Retina (tissue), 1 donor: ENCODE measurements around the gene RAB11FIP4.
"Not testable (repeated sequence)": the region's sequence is repeated elsewhere in the genome, so short reads cannot be mapped to it uniquely, and the experiment has no call there.

Experiments used
- DNase-seq: peaks from one replicate; pipeline ENCODE4 v3.0.0-alpha.2; 2016

Gene RAB11FIP4, protein sequence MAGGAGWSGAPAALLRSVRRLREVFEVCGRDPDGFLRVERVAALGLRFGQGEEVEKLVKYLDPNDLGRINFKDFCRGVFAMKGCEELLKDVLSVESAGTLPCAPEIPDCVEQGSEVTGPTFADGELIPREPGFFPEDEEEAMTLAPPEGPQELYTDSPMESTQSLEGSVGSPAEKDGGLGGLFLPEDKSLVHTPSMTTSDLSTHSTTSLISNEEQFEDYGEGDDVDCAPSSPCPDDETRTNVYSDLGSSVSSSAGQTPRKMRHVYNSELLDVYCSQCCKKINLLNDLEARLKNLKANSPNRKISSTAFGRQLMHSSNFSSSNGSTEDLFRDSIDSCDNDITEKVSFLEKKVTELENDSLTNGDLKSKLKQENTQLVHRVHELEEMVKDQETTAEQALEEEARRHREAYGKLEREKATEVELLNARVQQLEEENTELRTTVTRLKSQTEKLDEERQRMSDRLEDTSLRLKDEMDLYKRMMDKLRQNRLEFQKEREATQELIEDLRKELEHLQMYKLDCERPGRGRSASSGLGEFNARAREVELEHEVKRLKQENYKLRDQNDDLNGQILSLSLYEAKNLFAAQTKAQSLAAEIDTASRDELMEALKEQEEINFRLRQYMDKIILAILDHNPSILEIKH

GRCh38 chr17:31391496-31391949, at the start of gene RAB11FIP4:
Gene RAB11FIP4, plus strand, starts transcription at chr17:31391675. Its CDS starts 178 bp downstream, at chr17:31391853.
- no peak for DNase-seq

DNA sequence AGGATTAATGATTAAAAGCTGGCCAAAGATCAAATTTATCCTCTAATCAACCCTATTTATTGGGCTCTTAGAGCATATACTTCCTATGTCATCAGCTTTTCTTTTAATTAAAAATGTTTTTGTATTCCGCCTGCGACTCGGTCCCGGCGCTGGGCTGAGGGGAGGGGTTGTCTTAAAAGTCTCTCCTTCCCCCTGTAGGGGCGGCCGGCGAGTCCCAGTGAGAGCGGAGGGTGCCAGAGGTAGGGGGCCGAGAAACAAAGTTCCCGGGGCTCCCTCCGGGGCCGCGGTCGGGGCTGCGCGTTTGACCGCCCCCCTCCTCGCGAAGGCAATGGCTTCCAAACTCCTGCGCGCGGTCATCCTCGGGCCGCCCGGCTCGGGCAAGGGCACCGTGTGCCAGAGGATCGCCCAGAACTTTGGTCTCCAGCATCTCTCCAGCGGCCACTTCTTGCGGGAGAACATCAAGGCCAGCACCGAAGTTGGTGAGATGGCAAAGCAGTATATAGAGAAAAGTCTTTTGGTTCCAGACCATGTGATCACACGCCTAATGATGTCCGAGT, 46.2 kb upstream of the RAB11FIP4 start:
- not testable (repeated sequence) for DNase-seq

DNA sequence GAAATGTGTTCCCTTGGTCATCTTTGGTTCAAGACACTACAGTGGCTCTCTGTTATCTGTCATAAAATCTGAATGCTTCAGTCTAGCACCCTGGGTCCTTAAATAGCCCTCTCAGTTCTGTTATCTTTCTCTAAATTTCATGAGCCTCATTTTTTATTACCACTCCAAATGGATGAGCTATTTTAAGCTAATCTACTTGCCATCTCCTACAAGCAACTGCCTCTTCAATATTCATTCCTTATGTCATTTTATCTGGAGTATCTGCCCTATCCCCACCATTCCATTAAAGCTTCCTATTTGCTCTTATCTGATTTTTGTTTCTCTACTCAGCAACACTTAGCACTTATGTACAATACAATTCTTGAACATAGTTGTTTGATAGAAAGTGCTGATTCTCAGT, 42.0 kb upstream of the RAB11FIP4 start:
- DNase-seq = no peak

DNA sequence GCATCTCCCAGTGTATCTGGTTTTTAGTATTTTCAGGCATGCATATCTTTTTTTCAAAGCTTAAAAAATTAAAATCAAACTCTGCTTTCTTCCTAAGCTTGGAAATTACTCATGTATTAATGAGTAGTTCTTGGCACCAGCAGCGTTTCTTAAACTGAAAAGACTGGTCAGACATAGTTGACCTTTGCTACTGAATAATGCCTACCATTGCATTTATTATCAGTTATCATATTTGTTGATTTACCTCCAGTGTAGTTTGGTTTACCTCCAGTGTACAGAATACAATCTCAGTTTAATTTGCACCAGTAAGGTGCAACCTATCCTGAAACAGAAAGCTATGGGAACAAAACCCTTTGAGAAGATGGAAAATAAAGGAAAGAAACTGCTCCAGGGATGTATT, 35.5 kb upstream of the RAB11FIP4 start:
- DNase-seq = no peak

DNA sequence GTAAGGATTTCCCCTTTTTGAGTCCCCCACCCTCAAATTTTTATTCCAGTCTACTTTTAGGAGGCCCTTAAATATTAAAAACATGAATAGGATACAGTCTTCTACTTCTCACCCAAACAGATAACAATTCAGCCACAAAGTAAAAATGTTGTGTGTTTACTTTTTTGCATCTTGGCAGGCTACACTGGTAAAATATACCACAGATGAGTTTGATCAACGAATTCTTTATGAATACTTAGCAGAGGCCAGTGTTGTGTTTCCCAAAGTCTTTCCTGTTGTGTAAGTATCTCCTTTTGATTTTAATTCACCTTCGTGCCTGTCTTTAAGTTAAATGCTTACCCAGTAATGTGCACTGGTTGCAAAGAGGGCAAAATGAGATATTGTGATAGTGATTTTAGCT, 34.4 kb upstream of the RAB11FIP4 start:
- DNase-seq = no peak

DNA sequence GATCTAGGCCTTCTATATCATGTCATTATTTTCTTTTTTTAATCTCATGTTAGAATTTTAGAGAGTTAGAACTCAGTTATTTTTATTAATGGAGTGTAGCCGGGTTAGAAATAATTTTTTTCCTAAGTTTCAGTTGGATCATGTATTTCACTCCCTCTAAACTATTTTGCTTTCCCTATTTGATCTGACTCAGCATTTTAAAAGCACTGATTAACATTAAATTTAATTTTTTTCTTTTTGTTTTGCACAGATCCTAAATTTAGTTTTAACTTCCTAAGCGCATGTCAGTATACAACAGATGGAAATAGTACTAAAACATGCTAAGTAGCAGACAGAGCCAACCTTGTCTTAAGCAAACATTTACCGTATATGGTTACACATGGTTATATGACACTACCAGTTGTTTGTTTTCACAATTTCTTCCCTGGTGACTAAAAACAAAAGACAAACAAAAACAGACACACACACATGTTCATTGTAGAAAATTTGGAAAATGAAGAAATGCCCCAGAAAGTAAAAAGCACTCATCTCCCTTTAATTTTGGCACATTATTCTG, 33.6 kb upstream of the RAB11FIP4 start:
- DNase-seq = no peak

DNA sequence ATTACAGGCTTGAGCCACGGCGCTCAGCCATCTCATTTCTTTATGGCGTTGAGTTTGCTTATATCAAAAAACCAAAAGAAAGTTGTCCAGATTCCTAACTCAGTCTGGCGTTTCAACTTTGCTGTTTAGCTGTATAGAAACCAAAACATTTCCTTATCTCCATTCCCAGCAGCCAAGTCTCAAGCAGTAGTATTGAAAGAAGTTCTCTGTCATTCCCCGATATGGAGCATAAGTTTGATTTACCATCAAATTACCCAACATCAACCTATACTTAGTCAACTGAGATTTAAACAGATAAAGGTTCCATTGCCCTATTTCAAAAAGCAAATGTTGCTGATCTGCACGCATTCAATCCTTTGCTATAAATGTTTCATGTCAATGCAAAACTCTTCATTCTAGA, 27.5 kb upstream of the RAB11FIP4 start:
- no peak for DNase-seq

GRCh38 chr17:31366088-31366487, 25.4 kb upstream of the RAB11FIP4 start:
- no peak for DNase-seq

GRCh38 chr17:31369266-31369665, 22.2 kb upstream of the RAB11FIP4 start:
- DNase-seq = no peak

DNA sequence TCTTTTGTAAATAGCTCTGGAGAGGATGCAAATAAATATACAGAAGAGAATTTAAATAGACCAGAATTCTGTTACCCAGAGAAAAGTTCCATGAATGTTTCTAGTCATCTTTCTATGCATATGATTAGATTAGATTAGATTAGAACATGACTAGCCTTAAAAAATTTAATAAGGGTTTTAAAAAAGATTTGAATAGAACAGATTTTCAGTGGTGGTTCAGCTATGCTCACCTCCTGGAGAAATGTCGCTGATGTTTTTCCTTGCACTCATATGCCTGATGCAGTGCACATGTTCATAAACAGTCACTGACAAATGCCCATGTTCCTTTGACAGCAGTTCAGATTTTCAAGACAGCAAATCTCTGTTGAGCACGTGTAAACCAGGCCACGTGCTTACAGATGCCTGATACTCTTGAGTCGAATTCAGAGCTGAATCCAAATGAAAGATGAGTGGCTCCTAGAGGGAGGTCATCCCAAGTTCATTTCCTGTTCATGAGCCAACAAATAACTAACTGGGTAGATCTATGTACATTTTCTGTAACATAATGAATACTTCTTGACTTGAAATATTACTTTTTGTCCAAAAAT, 19.9 kb upstream of the RAB11FIP4 start:
- DNase-seq = no peak

- no peak for DNase-seq
Measured at GRCh38 chr17:31373150-31374093, 18.1 kb upstream of the RAB11FIP4 start.

DNA sequence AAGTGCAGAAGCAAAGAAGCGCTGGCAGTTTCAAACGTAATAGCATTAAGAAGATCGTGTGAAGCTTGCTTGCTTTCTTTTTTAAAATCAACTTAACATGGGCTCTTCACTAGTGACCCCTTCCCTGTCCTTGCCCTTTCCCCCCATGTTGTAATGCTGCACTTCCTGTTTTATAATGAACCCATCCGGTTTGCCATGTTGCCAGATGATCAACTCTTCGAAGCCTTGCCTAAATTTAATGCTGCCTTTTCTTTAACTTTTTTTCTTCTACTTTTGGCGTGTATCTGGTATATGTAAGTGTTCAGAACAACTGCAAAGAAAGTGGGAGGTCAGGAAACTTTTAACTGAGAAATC, 17.4 kb upstream of the RAB11FIP4 start:
- DNase-seq = no peak

DNA sequence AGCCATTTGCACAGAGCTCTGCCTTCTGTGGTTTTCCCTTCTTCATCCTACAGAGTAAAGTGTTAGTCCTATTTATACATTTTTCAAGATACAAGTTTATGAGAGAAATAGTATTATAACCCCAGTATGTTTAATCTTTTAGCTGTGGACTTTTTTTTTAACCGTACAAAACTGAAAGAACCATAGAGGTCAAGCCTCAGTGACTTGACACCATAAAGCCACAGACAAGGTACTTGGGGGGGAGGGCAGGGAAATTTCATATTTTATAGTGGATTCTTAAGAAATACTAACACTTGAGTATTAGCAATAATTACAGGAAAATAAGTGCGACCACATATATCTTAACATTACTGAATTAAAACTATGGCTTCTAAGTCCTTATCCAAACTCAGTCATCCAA, 17.0 kb upstream of the RAB11FIP4 start:
- DNase-seq = no peak

DNA sequence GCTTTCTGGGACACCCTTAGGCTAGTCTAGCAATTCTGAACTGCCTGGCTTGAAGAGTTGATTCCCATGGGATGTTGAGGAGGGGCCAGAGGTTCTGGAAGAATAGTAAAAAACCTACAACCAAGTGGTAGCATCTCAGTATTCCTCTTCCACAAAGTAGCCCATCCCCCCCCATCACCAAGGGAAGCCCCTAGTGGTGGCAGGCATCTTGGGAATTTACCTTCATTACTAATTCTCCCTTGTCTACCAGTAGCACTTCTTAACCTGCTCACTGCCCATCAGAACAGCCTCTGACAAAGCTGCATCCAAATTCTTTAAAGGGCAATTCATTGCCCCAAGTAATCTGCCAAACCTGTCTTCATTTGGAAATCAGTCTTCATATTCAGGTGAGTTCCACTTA, 12.8 kb upstream of the RAB11FIP4 start:
- DNase-seq = no peak

DNA sequence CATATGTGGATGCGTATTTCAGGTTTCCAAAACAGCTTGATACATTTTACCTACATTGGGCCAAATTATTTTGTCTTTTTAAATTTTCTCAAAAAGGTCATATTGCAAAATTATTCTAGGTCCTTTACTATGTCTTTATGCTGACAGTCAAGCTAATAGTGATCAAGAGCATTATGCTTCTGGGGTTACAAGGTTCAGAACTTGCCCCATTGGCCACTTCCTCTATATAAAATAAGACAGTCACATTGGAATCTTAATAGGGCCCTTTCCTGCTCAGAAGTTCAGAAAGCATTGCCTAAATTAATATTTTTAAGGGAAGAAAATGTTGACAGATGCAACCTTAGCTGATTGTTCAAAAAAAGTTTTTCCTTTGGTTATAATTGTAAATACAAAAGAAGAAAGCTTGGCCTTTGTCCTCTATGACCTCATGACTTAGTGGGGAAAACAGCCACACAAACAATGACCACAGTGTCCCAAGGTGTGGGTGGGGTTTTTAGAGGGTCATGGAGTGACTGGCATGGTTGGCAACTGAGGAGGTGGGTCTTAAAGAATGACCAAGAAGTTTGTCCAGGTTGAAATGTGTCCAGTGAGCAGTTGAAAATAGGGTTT, 11.8 kb upstream of the RAB11FIP4 start:
- DNase-seq = no peak

- no peak for DNase-seq
Measured at GRCh38 chr17:31381165-31381668, 10.3 kb upstream of the RAB11FIP4 start.

- not testable (repeated sequence) for DNase-seq
Measured at GRCh38 chr17:31382668-31383275, 8.7 kb upstream of the RAB11FIP4 start.

DNA sequence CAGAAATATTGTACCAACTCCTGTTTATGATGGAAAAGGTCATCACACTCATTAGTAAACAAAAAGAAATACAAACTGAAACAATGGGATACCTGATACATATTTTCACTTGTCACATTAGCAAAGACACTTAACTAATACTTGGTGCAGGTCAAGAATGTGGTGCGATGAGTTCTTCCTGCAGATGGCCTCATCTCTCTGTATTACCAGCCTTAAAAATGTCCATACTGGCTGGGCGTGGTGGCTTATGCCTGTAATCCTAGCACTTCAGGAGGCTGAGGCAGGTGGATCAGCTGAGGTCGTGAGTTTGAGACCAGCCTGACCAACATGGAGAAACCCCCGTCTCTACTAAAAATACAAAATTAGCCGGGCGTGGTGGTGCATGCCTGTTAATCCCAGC, 8.0 kb upstream of the RAB11FIP4 start:
- not testable (repeated sequence) for DNase-seq

GRCh38 chr17:31385428-31386285, 5.8 kb upstream of the RAB11FIP4 start:
- no peak for DNase-seq

- DNase-seq = no peak
Measured at GRCh38 chr17:31386542-31387075, 4.9 kb upstream of the RAB11FIP4 start.
